ENCODE results near the gene DCAF5. TPM values are rescaled to one million over a fixed set of nuclear protein-coding genes. Genes with fewer than 3 reads are reported as not detected.
"Not testable (repeated sequence)": the region's sequence is repeated elsewhere in the genome, so short reads cannot be mapped to it uniquely, and the experiment has no call there.

Gene DCAF5
- total RNA-seq, 1 donor from 2014 or later, result 14.5 TPM

DNA sequence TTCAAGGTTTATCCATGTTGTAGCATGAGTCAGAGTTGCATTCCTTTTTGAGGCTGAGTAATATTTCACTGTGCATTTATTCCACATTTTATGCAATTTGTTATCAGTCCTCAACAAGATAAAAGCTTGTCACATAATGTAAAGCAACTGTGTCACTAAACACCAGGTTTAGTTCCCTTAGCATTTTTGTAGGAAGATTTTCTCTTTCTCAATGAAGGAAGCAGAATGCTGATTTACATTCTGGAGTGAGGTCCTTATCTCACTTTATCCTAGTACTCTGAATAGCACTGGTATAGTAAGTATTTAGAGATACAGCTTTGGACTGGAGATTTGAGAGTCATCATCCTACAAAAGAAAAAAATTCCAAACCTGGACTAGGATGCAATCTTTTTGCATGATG lies 28.6 kb upstream of the DCAF5 start:
- DNase-seq (ENCODE audit: low read depth), result no peak
- TF ChIP-seq, protein P1, sequence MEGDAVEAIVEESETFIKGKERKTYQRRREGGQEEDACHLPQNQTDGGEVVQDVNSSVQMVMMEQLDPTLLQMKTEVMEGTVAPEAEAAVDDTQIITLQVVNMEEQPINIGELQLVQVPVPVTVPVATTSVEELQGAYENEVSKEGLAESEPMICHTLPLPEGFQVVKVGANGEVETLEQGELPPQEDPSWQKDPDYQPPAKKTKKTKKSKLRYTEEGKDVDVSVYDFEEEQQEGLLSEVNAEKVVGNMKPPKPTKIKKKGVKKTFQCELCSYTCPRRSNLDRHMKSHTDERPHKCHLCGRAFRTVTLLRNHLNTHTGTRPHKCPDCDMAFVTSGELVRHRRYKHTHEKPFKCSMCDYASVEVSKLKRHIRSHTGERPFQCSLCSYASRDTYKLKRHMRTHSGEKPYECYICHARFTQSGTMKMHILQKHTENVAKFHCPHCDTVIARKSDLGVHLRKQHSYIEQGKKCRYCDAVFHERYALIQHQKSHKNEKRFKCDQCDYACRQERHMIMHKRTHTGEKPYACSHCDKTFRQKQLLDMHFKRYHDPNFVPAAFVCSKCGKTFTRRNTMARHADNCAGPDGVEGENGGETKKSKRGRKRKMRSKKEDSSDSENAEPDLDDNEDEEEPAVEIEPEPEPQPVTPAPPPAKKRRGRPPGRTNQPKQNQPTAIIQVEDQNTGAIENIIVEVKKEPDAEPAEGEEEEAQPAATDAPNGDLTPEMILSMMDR (conservative IDR thresholded peaks at IDR 0.05; ENCODE audit: low read depth, low read length), result no peak
- H3K4me3 ChIP-seq (ENCODE audit: low read depth, low read length), result no peak overlapping the region

- TF ChIP-seq, protein P1 (conservative IDR thresholded peaks at IDR 0.05; ENCODE audit: low read depth, low read length), result no peak
- no peak for DNase-seq (ENCODE audit: low read depth)
- no peak overlapping the region for H3K4me3 ChIP-seq (ENCODE audit: low read depth, low read length)
Measured at GRCh38 chr14:69175130-69175529, 22.2 kb upstream of the DCAF5 start.

DNA sequence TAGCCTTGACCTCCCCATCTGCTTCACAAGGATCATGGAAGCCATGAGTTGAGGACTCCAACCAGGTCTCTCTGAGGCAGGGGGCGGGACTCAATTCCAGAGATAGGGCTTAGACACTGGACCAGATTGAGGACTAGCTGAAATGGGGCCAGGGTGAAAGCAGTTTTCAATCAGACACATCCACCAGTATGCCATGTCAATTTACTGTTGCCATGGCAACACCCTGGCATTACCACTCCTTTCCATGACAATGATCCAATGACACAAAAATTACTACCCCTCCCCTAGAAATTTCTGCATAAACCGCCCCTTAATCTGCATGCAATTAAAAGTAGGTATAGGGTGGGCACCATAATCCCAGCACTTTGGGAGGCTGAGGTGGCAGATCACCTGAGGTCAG lies 18.6 kb upstream of the DCAF5 start:
- H3K4me3 ChIP-seq (ENCODE audit: low read depth, low read length), result no peak overlapping the region
- no peak for DNase-seq (ENCODE audit: low read depth)
- TF ChIP-seq, protein P1 (conservative IDR thresholded peaks at IDR 0.05; ENCODE audit: low read depth, low read length), result no peak

GRCh38 chr14:69170839-69171238 lies 17.9 kb upstream of the DCAF5 start:
- TF ChIP-seq, protein P1 (conservative IDR thresholded peaks at IDR 0.05; ENCODE audit: low read depth, low read length), result no peak
- H3K4me3 ChIP-seq (ENCODE audit: low read depth, low read length), result no peak overlapping the region
- no peak for DNase-seq (ENCODE audit: low read depth)

- H3K4me3 ChIP-seq (ENCODE audit: low read depth, low read length), result not testable (repeated sequence)
Measured at GRCh38 chr14:69165787-69166186, 12.9 kb upstream of the DCAF5 start.

DNA sequence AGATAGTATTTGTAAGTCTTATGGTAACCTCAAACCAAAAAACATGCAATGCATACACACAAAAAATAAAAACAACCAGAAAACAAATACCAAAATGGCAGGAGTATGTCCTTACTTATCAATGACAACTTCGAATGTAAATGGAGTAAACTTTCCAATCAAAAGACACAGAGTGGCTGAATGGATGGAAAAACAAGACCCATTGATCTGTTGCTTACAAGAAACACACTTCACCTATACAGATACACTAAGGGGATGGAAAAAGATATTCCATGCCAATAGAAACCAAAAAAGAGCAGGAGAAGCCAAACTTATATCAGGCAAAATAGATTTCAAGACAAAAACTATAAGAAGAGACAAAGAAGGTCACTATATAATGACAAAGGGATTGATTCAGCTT lies 8.7 kb upstream of the DCAF5 start:
- H3K4me3 ChIP-seq (ENCODE audit: low read depth, low read length), result no peak overlapping the region
- DNase-seq (ENCODE audit: low read depth), result no peak
- TF ChIP-seq, protein P1 (conservative IDR thresholded peaks at IDR 0.05; ENCODE audit: low read depth, low read length), result no peak

More at GRCh38 chr14:69165787-69166186, 12.9 kb upstream of the DCAF5 start:
- DNase-seq (ENCODE audit: low read depth), result not testable (repeated sequence)

DNA sequence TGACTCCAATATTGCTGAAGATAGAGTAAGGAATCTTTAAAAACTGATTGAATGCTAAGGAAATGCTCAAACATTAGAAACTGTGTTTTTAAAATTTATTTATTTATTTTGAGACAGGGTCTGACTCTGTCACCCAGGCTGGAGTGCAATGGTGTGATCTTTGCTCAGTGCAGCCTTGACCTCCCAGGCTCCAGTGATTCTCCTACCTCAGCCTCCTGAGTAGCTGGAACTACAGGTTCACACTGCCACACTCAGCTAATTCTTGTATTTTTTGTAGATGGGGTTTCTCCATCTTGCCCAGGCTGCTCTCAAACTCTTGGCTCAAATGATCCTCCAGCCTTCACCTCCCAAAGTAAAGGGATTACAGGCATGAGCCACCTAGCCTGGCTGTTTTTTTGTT lies 3.3 kb upstream of the DCAF5 start:
- H3K4me3 ChIP-seq (ENCODE audit: low read depth, low read length), result no peak overlapping the region
- no peak for DNase-seq (ENCODE audit: low read depth)
- TF ChIP-seq, protein P1 (conservative IDR thresholded peaks at IDR 0.05; ENCODE audit: low read depth, low read length), result no peak

GRCh38 chr14:69154779-69155178 lies 1.9 kb upstream of the DCAF5 start:
- no peak for DNase-seq (ENCODE audit: low read depth)

More at GRCh38 chr14:69154779-69155178, 1.9 kb upstream of the DCAF5 start:
- H3K4me3 ChIP-seq (ENCODE audit: low read depth, low read length), result peak overlapping the region; percentile 14
- TF ChIP-seq, protein P1 (conservative IDR thresholded peaks at IDR 0.05; ENCODE audit: low read depth, low read length), result peak; percentile 25

Data from epithelial cell of proximal tubule (primary cell).